K562 (cell line): Measurements from ENCODE around the gene SNAPC2. TPM values are rescaled to one million over a fixed set of nuclear protein-coding genes. Genes with fewer than 3 reads are reported as not detected.

Experiments used
- ASH1L ChIP-seq: fragments of 450-650 bp; IDR thresholded peaks from 2 replicates; pipeline ENCODE4 v1.6.1; 2018; ENCODE audit warnings: borderline replicate concordance, mild to moderate bottlenecking, low read depth; ENCODE audit not compliant: partially characterized antibody
- MAFG ChIP-seq: fragments of 450-650 bp; conservative IDR thresholded peaks from 2 replicates; pipeline ENCODE4 v1.6.1; 2016; ENCODE audit warnings: missing genetic modification characterization, missing compliant biosample characterization
- MYC ChIP-seq, 2 experiments: fragments of 250-450 bp in 1 of 2; sonication (Bioruptor Pico) in 1 of 2; IDR thresholded peaks; 2 replicates each; pipeline versions ENCODE4 v1.5.1 to v1.6.1; 2012 to 2021; ENCODE audit warnings: low read depth in 2 of 2, borderline replicate concordance in 1 of 2, improper control_type of control experiment in 1 of 2, low read length in 1 of 2, mild to moderate bottlenecking in 1 of 2, moderate library complexity in 1 of 2
- POLR2B ChIP-seq: fragments of 450-650 bp; IDR thresholded peaks from 2 replicates; pipeline ENCODE4 v1.6.1; 2018; ENCODE audit warnings: low read depth; ENCODE audit not compliant: partially characterized antibody
- RAD21 ChIP-seq, 2 experiments: fragments of 250-450 bp in 1 of 2; fragments of 450-650 bp in 1 of 2; sonication (Bioruptor Pico) in 1 of 2; formaldehyde crosslinking in 1 of 2; IDR thresholded peaks in 1 of 2; conservative IDR thresholded peaks in 1 of 2; 2 replicates each; pipeline versions ENCODE4 v1.4.0 to v1.8.0; 2020 to 2022; ENCODE audit warnings: mild to moderate bottlenecking in 2 of 2, moderate library complexity in 1 of 2
- RNF2 ChIP-seq: sonication (generic); IDR thresholded peaks from 2 replicates; pipeline ENCODE4 v1.6.1; 2016
- SMAD2 ChIP-seq: fragments of 150-350 bp; IDR thresholded peaks from 2 replicates; pipeline ENCODE4 v1.6.1; 2014; ENCODE audit warnings: low read depth, mild to moderate bottlenecking, low read length
- SRSF3 ChIP-seq: fragments of 200-400 bp; formaldehyde crosslinking; IDR thresholded peaks from 2 replicates; pipeline ENCODE4 v1.6.1; 2016; ENCODE audit warnings: mild to moderate bottlenecking, low read length, moderate library complexity; ENCODE audit not compliant: insufficient read depth
- ZC3H11A ChIP-seq: IDR thresholded peaks from 2 replicates; pipeline ENCODE4 v1.6.1; 2012; ENCODE audit warnings: low read depth, low read length, improper control_type of control experiment
- ZSCAN32 ChIP-seq: fragments of 450-650 bp; formaldehyde crosslinking; IDR thresholded peaks from 2 replicates; pipeline ENCODE4 v1.4.0; 2020; ENCODE audit warnings: mild to moderate bottlenecking, moderate library complexity
- polyA plus RNA-seq, 8 experiments: library from polyadenylated mRNA; depleted of rRNA in 4 of 8; stranded (reverse) in 5 of 8; unstranded in 3 of 8; fragments of >200 nt; fragmentation: Nextera tagmentation in 2 of 8; fragmentation: Illumina TruSeq in 1 of 8; extraction: Ambion mirVana in 2 of 8; extraction: Trizol in 1 of 8; gene quantifications; 2 replicates each; pipeline versions ENCODE4 v1.2.1 to v1.2.3, GENCODE V29; 2011 to 2014; ENCODE audit warnings: inconsistent platforms in 1 of 8, missing spikeins in 1 of 8
- total RNA-seq, 7 experiments: library from RNA; depleted of rRNA in 6 of 7; stranded (reverse); fragments of >200 nt in 6 of 7; fragmentation: Illumina TruSeq in 2 of 7; extraction: Trizol in 2 of 7; gene quantifications; 2 replicates each; pipeline versions ENCODE4 v1.2.1 to v1.2.3, GENCODE V29; 2011 to 2021; ENCODE audit warnings: low replicate concordance in 1 of 7
- TF ChIP-seq, protein P1 (sequence below): sonication (generic); formaldehyde crosslinking; IDR thresholded peaks from 2 replicates; pipeline ENCODE4 v1.8.1; 2023; ENCODE audit warnings: mild to moderate bottlenecking, missing genetic modification reagents, moderate library complexity
- TF ChIP-seq, protein P2 (sequence below): sonication (generic); formaldehyde crosslinking; IDR thresholded peaks from 2 replicates; pipeline ENCODE4 v1.8.0; 2022; ENCODE audit warnings: mild to moderate bottlenecking, missing genetic modification reagents
- TF ChIP-seq, protein P3 (sequence below): sonication (generic); formaldehyde crosslinking; IDR thresholded peaks from 2 replicates; pipeline ENCODE4 v1.8.0; 2022; ENCODE audit warnings: mild to moderate bottlenecking, missing genetic modification reagents
- TF ChIP-seq, protein P4 (sequence below): sonication (generic); formaldehyde crosslinking; IDR thresholded peaks from 2 replicates; pipeline ENCODE4 v1.9.0; 2022; ENCODE audit warnings: mild to moderate bottlenecking, missing genetic modification reagents
- TF ChIP-seq, protein P5 (sequence below): fragments of 250-450 bp; sonication (Bioruptor Pico); IDR thresholded peaks from 2 replicates; pipeline ENCODE4 v1.4.0; 2020; ENCODE audit warnings: borderline replicate concordance
- TF ChIP-seq, protein P6 (sequence below): fragments of 250-450 bp; sonication (Bioruptor Pico); IDR thresholded peaks from 2 replicates; pipeline ENCODE4 v1.8.0; 2021; ENCODE audit warnings: moderate library complexity, mild to moderate bottlenecking, inconsistent platforms

Gene SNAPC2
- total and polyA plus RNA-seq, 9 of the 15 experiments (the other 6 are each of a cell fraction or from before 2014, with no cell fraction given) = 0.59 to 45.1 (median 15.3) TPM

DNA sequence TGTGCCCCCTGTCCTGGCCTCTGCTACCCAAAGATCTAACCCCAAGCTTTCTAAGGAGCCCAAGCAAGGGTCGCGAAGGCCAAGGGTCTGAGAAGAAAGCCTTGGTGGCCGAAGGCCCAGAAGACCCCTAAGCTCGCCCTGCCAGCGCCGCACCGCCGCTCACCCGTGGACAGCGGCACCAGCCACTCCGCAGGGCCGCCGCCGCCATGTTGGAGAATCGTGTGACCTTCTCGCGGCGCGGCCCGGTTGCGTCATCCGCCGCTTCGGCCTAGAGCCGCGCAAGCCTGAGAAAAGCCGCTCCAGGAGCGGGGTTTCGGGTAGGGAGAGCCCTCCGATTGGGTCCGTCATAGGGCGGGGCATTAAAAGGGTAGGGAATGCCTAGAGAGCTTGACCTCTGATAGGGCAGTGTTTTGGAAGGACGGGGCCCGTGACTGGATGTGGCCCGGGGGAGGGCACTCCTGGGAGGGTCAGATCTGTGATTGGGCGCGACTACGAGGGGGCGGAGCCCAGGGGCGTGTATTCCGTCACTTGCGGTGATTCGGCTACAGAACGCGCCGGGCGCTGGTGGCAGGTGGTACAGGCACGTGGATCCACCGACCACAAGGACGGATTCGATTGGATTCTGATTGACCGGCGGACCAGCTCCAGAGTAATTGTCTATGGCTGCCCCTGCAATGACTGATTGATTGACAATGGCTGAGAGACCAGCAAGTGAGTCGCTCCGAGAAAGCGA, 23.5 kb downstream of the SNAPC2 start, which contains the start of gene TIMM44 (continued):
- TF ChIP-seq, protein P1, sequence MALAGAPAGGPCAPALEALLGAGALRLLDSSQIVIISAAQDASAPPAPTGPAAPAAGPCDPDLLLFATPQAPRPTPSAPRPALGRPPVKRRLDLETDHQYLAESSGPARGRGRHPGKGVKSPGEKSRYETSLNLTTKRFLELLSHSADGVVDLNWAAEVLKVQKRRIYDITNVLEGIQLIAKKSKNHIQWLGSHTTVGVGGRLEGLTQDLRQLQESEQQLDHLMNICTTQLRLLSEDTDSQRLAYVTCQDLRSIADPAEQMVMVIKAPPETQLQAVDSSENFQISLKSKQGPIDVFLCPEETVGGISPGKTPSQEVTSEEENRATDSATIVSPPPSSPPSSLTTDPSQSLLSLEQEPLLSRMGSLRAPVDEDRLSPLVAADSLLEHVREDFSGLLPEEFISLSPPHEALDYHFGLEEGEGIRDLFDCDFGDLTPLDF (CRISPR knock-in tag) = no peak; the same call in 1 of the 2 replicates
- TF ChIP-seq, protein P2, sequence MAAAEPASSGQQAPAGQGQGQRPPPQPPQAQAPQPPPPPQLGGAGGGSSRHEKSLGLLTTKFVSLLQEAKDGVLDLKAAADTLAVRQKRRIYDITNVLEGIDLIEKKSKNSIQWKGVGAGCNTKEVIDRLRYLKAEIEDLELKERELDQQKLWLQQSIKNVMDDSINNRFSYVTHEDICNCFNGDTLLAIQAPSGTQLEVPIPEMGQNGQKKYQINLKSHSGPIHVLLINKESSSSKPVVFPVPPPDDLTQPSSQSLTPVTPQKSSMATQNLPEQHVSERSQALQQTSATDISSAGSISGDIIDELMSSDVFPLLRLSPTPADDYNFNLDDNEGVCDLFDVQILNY = peak; percentile 85; the same call in 1 of the 2 replicates
- TF ChIP-seq MAFG (tag) = no peak
- TF ChIP-seq POLR2B = peak; percentile 74
- TF ChIP-seq, protein P3, sequence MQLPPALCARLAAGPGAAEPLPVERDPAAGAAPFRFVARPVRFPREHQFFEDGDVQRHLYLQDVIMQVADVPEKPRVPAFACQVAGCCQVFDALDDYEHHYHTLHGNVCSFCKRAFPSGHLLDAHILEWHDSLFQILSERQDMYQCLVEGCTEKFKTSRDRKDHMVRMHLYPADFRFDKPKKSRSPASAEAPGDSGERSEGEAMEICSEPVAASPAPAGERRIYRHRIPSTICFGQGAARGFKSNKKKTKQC (CRISPR knock-in tag) = no peak; the same call in 1 of the 2 replicates
- TF ChIP-seq SMAD2 = no peak
- 0 out of 2 replicates have a peak, but pooled peaks have one; percentile 24 for TF ChIP-seq RNF2
- TF ChIP-seq, protein P4, sequence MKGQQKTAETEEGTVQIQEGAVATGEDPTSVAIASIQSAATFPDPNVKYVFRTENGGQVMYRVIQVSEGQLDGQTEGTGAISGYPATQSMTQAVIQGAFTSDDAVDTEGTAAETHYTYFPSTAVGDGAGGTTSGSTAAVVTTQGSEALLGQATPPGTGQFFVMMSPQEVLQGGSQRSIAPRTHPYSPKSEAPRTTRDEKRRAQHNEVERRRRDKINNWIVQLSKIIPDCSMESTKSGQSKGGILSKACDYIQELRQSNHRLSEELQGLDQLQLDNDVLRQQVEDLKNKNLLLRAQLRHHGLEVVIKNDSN = peak; percentile 89
- TF ChIP-seq, protein P5, sequence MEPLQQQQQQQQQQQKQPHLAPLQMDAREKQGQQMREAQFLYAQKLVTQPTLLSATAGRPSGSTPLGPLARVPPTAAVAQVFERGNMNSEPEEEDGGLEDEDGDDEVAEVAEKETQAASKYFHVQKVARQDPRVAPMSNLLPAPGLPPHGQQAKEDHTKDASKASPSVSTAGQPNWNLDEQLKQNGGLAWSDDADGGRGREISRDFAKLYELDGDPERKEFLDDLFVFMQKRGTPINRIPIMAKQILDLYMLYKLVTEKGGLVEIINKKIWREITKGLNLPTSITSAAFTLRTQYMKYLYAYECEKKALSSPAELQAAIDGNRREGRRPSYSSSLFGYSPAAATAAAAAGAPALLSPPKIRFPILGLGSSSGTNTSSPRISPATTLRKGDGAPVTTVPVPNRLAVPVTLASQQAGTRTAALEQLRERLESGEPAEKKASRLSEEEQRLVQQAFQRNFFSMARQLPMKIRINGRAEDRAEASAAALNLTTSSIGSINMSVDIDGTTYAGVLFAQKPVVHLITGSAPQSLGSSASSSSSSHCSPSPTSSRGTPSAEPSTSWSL (CRISPR knock-in tag) = 0 out of 2 replicates have a peak, but pooled peaks have one; percentile 21
- no peak for TF ChIP-seq ZC3H11A
- peak; percentile 97 for TF ChIP-seq MYC (IDR thresholded peaks at IDR 0.05; ENCODE audit: low read depth, low read length)
- peak; percentile 85 for TF ChIP-seq MYC (CRISPR knock-in tag; IDR thresholded peaks at IDR 0.05; ENCODE audit: borderline replicate concordance, low read depth)
- TF ChIP-seq ASH1L = peak; percentile 77
- TF ChIP-seq, protein P6, sequence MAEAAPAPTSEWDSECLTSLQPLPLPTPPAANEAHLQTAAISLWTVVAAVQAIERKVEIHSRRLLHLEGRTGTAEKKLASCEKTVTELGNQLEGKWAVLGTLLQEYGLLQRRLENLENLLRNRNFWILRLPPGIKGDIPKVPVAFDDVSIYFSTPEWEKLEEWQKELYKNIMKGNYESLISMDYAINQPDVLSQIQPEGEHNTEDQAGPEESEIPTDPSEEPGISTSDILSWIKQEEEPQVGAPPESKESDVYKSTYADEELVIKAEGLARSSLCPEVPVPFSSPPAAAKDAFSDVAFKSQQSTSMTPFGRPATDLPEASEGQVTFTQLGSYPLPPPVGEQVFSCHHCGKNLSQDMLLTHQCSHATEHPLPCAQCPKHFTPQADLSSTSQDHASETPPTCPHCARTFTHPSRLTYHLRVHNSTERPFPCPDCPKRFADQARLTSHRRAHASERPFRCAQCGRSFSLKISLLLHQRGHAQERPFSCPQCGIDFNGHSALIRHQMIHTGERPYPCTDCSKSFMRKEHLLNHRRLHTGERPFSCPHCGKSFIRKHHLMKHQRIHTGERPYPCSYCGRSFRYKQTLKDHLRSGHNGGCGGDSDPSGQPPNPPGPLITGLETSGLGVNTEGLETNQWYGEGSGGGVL = no peak
- TF ChIP-seq RAD21 (CRISPR knock-in tag; conservative IDR thresholded peaks at IDR 0.05 in 1 of 2, IDR thresholded peaks at IDR 0.05 in 1 of 2) = peak in 1 of 2 experiments; percentile 6; a peak in 1 of 4 replicates
- TF ChIP-seq ZSCAN32 (CRISPR knock-in tag) = peak; percentile 95
- TF ChIP-seq SRSF3 = no peak
